ENCODE results near the gene ROBO3.

ROBO3 gene

GRCh38 chr11:124884340-124884739 is 19.1 kb downstream of the ROBO3 start:
- Histone ChIP-seq H3K36me3 (ENCODE audit: insufficient read depth, low read length) (no peaks in the 10 kb centered on the region), H3K27me3 (ENCODE audit: insufficient read depth, low read length, poor library complexity, severe bottlenecking) (no peaks in the 10 kb centered on the region), H3K9me2 (replicated peaks; ENCODE audit: low read depth, low read length) (no peaks in the 10 kb centered on the region), H2AFZ (ENCODE audit: low read length) (no peak overlapping the region), H4K20me1 (ENCODE audit: insufficient read depth, low read length, poor library complexity, severe bottlenecking) (no peaks in the 10 kb centered on the region), H3K4me1 (ENCODE audit: insufficient read depth, low read length, poor library complexity, severe bottlenecking) (peaks cover 8% of the 10 kb centered on the region), H3K4me2 (ENCODE audit: low read depth, low read length, poor library complexity, severe bottlenecking) (no peak overlapping the region), H3K9ac (ENCODE audit: low read depth, low read length, poor library complexity, severe bottlenecking) (no peak overlapping the region), H3F3A (ENCODE audit: low read depth) (no peaks in the 10 kb centered on the region), H3K79me2 (ENCODE audit: insufficient read depth, low read length) (no peaks in the 10 kb centered on the region), H3K9me3 (ENCODE audit: insufficient read depth, low read depth, low read length) (no peaks in the 10 kb centered on the region), H3K4me3 (ENCODE audit: low read length, poor library complexity, severe bottlenecking) (no peak overlapping the region)
- TF ChIP-seq EZH2phosphoT487 (IDR thresholded peaks at IDR 0.05; ENCODE audit: borderline replicate concordance) (no peak), CTCF (conservative IDR thresholded peaks at IDR 0.05; ENCODE audit: low read length) (no peak)

- Histone ChIP-seq H3K4me1 (ENCODE audit: insufficient read depth, low read length, poor library complexity, severe bottlenecking) (peaks cover 3% of the 10 kb centered on the region), H3K9me2 (replicated peaks; ENCODE audit: low read depth, low read length) (no peaks in the 10 kb centered on the region), H3K27me3 (ENCODE audit: insufficient read depth, low read length, poor library complexity, severe bottlenecking) (no peaks in the 10 kb centered on the region), H3K9me3 (ENCODE audit: insufficient read depth, low read depth, low read length) (no peaks in the 10 kb centered on the region), H4K20me1 (ENCODE audit: insufficient read depth, low read length, poor library complexity, severe bottlenecking) (no peaks in the 10 kb centered on the region), H3K4me3 (ENCODE audit: low read length, poor library complexity, severe bottlenecking) (no peak overlapping the region), H2AFZ (ENCODE audit: low read length) (no peak overlapping the region), H3K36me3 (ENCODE audit: insufficient read depth, low read length) (no peaks in the 10 kb centered on the region), H3K4me2 (ENCODE audit: low read depth, low read length, poor library complexity, severe bottlenecking) (no peak overlapping the region), H3K9ac (ENCODE audit: low read depth, low read length, poor library complexity, severe bottlenecking) (no peak overlapping the region), H3K79me2 (ENCODE audit: insufficient read depth, low read length) (no peaks in the 10 kb centered on the region), H3F3A (ENCODE audit: low read depth) (no peaks in the 10 kb centered on the region)
- TF ChIP-seq EZH2phosphoT487 (IDR thresholded peaks at IDR 0.05; ENCODE audit: borderline replicate concordance) (no peak), CTCF (conservative IDR thresholded peaks at IDR 0.05; ENCODE audit: low read length) (no peak)
These were observed 19.7 kb downstream of the ROBO3 start for GRCh38 chr11:124884869-124885479.

GRCh38 chr11:124886476-124886875 is 21.2 kb downstream of the ROBO3 start:
- no peak overlapping the region for H3K4me2 ChIP-seq (ENCODE audit: low read depth, low read length, poor library complexity, severe bottlenecking)
- no peaks in the 10 kb centered on the region for H3K9me2 ChIP-seq (replicated peaks; ENCODE audit: low read depth, low read length)
- H3K36me3 ChIP-seq (ENCODE audit: insufficient read depth, low read length): no peaks in the 10 kb centered on the region
- no peaks in the 10 kb centered on the region for H3K9me3 ChIP-seq (ENCODE audit: insufficient read depth, low read depth, low read length)
- no peak for TF ChIP-seq CTCF (conservative IDR thresholded peaks at IDR 0.05; ENCODE audit: low read length)
- TF ChIP-seq EZH2phosphoT487 (IDR thresholded peaks at IDR 0.05; ENCODE audit: borderline replicate concordance): no peak
- no peaks in the 10 kb centered on the region for H3K27me3 ChIP-seq (ENCODE audit: insufficient read depth, low read length, poor library complexity, severe bottlenecking)
- no peak overlapping the region for H3K9ac ChIP-seq (ENCODE audit: low read depth, low read length, poor library complexity, severe bottlenecking)
- no peak overlapping the region for H3K4me3 ChIP-seq (ENCODE audit: low read length, poor library complexity, severe bottlenecking)
- H2AFZ ChIP-seq (ENCODE audit: low read length): no peak overlapping the region
- H3K79me2 ChIP-seq (ENCODE audit: insufficient read depth, low read length): no peaks in the 10 kb centered on the region
- H3F3A ChIP-seq (ENCODE audit: low read depth): no peaks in the 10 kb centered on the region
- no peaks in the 10 kb centered on the region for H4K20me1 ChIP-seq (ENCODE audit: insufficient read depth, low read length, poor library complexity, severe bottlenecking)
- H3K4me1 ChIP-seq (ENCODE audit: insufficient read depth, low read length, poor library complexity, severe bottlenecking): no peaks in the 10 kb centered on the region
